Endometrial microvascular endothelial cells (primary cell): ENCODE measurements around the gene PSRC1. TPM values are rescaled to one million over a fixed set of nuclear protein-coding genes. Genes with fewer than 3 reads are reported as not detected.

Experiments used
- in situ Hi-C: cut with HindIII; loops from 2 replicates; pipeline ENCODE4 v1.10.0; 2017; ENCODE audit warnings: low sequenced_read_pairs, low pct_unique_long_range_greater_than_20kb; ENCODE audit errors: inconsistent ontology term
- total RNA-seq: library from RNA; depleted of rRNA; stranded (reverse); fragments of >200 nt; gene quantifications from one replicate; pipeline ENCODE4 v1.2.3, GENCODE V29; 2015; ENCODE audit errors: inconsistent ontology term

PSRC1 gene
- total RNA-seq, 1 donor from 2014 or later, result 23.8 TPM

DNA sequence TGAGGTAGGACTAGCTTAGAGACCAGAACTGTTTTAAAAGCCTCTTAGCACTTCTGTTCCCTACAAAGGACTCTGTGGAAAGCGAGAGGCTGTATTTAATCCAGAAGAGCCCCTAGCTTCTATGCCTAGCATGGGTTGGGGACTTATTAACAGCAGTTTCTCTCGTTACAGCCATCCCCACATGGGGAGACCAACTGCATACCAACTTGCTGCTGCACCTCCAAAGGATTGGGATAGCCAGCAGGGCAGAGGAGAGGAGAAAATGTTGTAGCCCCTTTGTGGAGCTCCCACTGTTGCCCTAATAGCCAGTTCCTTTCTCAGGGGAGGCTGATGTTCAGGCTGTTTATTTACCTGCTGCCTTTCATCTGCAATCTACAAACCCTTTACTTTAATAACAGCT is 44.6 kb downstream of the PSRC1 start:
- in situ Hi-C loops, result no loop called here

DNA sequence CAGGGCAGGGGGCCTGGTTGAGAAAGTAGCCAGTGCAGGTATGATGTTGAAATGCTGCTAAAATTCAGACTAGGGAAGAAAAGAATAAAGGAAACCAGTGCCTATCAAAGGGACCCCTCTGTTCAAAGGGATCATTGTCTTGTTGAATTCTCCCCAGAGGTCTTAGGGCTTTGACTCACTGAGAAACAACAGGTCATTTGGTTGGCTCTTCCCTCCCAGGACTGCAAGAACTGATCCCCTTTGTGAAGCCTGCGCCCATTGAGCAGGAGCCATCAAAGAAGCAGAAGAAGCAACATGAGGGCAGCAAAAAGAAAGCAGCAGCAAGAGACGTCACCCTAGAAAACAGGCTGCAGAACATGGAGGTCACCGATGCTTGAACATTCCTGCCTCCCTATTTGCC is 45.4 kb downstream of the PSRC1 start:
- in situ Hi-C loops, result no loop called here

DNA sequence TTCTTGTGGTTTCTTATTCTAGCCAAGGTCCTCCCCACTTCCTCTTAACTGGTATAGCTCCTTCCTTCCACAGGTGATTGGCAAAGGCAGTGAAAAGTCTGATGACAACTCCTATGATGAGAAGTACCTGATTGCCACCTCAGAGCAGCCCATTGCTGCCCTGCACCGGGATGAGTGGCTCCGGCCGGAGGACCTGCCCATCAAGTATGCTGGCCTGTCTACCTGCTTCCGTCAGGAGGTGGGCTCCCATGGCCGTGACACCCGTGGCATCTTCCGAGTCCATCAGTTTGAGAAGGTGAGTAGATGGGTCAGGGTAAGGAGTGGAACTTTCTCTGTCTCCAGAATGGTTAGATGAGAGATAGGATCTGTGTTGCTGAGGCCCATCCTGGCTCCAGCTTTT is 47.8 kb downstream of the PSRC1 start:
- in situ Hi-C loops, result no loop called here

DNA sequence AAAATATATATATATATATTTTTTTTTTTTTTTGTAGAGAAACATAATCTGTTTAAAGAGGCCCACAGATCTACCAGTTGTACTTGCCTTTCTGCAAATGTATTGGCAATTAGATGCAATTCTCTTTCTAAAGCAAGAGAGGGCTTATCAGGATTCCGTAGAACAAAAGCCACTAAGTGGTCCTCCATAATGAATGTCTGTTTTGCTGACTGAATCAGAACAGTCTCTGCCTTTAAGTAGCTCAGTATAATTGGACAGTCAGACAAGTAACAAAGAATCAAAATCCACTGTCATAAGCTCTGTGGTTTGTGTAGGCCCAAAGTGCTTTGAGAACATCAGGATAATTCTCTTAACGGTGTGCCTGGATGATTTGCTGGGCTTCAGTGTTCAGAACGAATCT is 51.9 kb downstream of the PSRC1 start:
- in situ Hi-C loops, result no loop called here

Other genes with a start within 250 kb of the PSRC1 start
- gene WDR47, start 241.0 kb downstream of the PSRC1 start, total RNA-seq, result 16.1 TPM
- 44.9 TPM for gene TAF13, start 207.1 kb downstream of the PSRC1 start, total RNA-seq
- gene TMEM167B, start 192.4 kb downstream of the PSRC1 start, total RNA-seq, result 15.9 TPM
- 0.84 TPM for gene ELAPOR1, start 169.0 kb downstream of the PSRC1 start, total RNA-seq
- 263 TPM for gene SARS1, start 69.2 kb downstream of the PSRC1 start, total RNA-seq
- 0.37 TPM for gene CELSR2, start 33.6 kb downstream of the PSRC1 start, total RNA-seq
- gene MYBPHL, start 23.9 kb upstream of the PSRC1 start, total RNA-seq, result not detected
- 12.4 TPM for gene SORT1, start 114.8 kb upstream of the PSRC1 start, total RNA-seq
- gene PSMA5, start 143.3 kb upstream of the PSRC1 start, total RNA-seq, result 67.8 TPM
- 0.37 TPM for gene SYPL2, start 183.4 kb upstream of the PSRC1 start, total RNA-seq
- gene ATXN7L2, start 200.8 kb upstream of the PSRC1 start, total RNA-seq, result 3.5 TPM
- gene CYB561D1, start 210.9 kb upstream of the PSRC1 start, total RNA-seq, result 1.4 TPM
- gene AMIGO1, start 226.6 kb upstream of the PSRC1 start, total RNA-seq, result 0.56 TPM